ENCODE results near the gene TEX14. TPM values are rescaled to one million over a fixed set of nuclear protein-coding genes. Genes with fewer than 3 reads are reported as not detected.

The TEX14 gene
- total RNA-seq, 1 experiment from 2014 or later = 0.89 TPM

DNA sequence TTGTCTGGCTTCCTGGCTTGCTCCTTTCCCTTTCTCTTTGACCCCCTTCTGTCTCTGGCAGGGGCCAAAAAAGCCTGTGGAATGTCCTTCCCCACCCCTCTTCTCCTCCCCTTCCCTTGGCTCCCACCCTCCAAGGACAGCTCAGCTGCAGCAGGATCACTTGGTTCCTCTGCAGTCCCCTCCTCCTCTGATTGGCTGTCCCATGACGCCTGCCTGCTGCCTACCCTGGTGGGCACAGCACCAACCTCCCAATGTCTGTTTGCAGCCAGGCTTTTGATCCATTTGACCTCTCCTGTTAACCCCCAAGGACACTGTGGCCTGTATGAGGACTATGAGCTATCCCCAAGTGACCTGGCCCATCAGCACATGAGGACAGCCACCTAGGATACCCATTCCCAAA, 162.6 kb downstream of the TEX14 start:
- Histone ChIP-seq H3K27me3 (ENCODE audit: insufficient read depth, low read length) (no peaks in the 10 kb centered on the region; the same call in 1 of the 2 replicates), H3K9me3 (ENCODE audit: control insufficient read depth in 1 of 2, insufficient read depth in 1 of 2, low read depth in 1 of 2, low read length in 2 of 2) (no peaks in the 10 kb centered on the region), H3K4me1 (ENCODE audit: control insufficient read depth in 1 of 2, insufficient read depth in 2 of 2, low read length in 2 of 2) (peaks cover 8 to 19% of the 10 kb centered on the region in 2 experiments; a peak in 3 of 4 replicates), H3K79me2 (ENCODE audit: insufficient read depth, low read length) (no peaks in the 10 kb centered on the region), H3K27ac (ENCODE audit: low read depth, low read length) (no peak overlapping the region), H3K36me3 (ENCODE audit: control insufficient read depth in 1 of 2, insufficient read depth in 2 of 2, low read length in 2 of 2) (no peaks in the 10 kb centered on the region), H3K9me2 (ENCODE audit: insufficient read depth) (no peaks in the 10 kb centered on the region), H2AFZ (ENCODE audit: low read depth, low read length, poor library complexity, severe bottlenecking) (no peak overlapping the region), H3K4me2 (ENCODE audit: low read length) (no peak overlapping the region), H3K4me3 (replicated peaks in 1 of 2; ENCODE audit: low read depth in 1 of 2, low read length in 2 of 2) (no peak overlapping the region), H4K20me1 (ENCODE audit: insufficient read depth) (no peaks in the 10 kb centered on the region), H3K9ac (ENCODE audit: low read length) (no peak overlapping the region)
- ChIA-PET RAD21 (ENCODE audit: low non-redundant PET in 1 of 2, low total read pairs in 2 of 2, uncharacterized antibody in 2 of 2, unreplicated experiment in 2 of 2) (interaction anchor here in 1 of 2 experiments (0.6 kb wide), 1 partner anchor 44 kb away, joined by 4 read pairs; no protein-coding TSS in a partner anchor), CTCF (interaction anchor here (1.6 to 4.3 kb wide), 2 partner anchors 9 to 11 kb away, joined by 8 to 15 read pairs; no protein-coding TSS in a partner anchor), POLR2A (interaction anchor here (1.0 to 4.6 kb wide), 3 partner anchors 102 to 137 kb away, joined by 4 to 29 read pairs (median 5); no protein-coding TSS in a partner anchor)
- DNase-seq (ENCODE audit: low read depth, low spot score) (no peak), ATAC-seq (no peak)
- intact Hi-C loops (cut with micrococcal nuclease) = no loop called here
- TF ChIP-seq, protein P1, sequence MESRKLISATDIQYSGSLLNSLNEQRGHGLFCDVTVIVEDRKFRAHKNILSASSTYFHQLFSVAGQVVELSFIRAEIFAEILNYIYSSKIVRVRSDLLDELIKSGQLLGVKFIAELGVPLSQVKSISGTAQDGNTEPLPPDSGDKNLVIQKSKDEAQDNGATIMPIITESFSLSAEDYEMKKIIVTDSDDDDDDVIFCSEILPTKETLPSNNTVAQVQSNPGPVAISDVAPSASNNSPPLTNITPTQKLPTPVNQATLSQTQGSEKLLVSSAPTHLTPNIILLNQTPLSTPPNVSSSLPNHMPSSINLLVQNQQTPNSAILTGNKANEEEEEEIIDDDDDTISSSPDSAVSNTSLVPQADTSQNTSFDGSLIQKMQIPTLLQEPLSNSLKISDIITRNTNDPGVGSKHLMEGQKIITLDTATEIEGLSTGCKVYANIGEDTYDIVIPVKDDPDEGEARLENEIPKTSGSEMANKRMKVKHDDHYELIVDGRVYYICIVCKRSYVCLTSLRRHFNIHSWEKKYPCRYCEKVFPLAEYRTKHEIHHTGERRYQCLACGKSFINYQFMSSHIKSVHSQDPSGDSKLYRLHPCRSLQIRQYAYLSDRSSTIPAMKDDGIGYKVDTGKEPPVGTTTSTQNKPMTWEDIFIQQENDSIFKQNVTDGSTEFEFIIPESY (IDR thresholded peaks at IDR 0.05; ENCODE audit: extremely low read depth, insufficient replicate concordance, low read length) = no peak
- TF ChIP-seq ZFX (IDR thresholded peaks at IDR 0.05) (no peak), FOSL1 (IDR thresholded peaks at IDR 0.05; ENCODE audit: low read depth) (no peak), CBX3 (IDR thresholded peaks at IDR 0.05; ENCODE audit: low read depth) (no peak), SP1 (IDR thresholded peaks at IDR 0.05; ENCODE audit: low read depth) (no peak), EZH2 (IDR thresholded peaks at IDR 0.05) (no peak)
- TF ChIP-seq, protein P2, sequence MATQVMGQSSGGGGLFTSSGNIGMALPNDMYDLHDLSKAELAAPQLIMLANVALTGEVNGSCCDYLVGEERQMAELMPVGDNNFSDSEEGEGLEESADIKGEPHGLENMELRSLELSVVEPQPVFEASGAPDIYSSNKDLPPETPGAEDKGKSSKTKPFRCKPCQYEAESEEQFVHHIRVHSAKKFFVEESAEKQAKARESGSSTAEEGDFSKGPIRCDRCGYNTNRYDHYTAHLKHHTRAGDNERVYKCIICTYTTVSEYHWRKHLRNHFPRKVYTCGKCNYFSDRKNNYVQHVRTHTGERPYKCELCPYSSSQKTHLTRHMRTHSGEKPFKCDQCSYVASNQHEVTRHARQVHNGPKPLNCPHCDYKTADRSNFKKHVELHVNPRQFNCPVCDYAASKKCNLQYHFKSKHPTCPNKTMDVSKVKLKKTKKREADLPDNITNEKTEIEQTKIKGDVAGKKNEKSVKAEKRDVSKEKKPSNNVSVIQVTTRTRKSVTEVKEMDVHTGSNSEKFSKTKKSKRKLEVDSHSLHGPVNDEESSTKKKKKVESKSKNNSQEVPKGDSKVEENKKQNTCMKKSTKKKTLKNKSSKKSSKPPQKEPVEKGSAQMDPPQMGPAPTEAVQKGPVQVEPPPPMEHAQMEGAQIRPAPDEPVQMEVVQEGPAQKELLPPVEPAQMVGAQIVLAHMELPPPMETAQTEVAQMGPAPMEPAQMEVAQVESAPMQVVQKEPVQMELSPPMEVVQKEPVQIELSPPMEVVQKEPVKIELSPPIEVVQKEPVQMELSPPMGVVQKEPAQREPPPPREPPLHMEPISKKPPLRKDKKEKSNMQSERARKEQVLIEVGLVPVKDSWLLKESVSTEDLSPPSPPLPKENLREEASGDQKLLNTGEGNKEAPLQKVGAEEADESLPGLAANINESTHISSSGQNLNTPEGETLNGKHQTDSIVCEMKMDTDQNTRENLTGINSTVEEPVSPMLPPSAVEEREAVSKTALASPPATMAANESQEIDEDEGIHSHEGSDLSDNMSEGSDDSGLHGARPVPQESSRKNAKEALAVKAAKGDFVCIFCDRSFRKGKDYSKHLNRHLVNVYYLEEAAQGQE (IDR thresholded peaks at IDR 0.05; ENCODE audit: low read depth) = no peak
- no TSS peak for BruUV-seq (replicated peaks)
